K562 (cell line): Measurements from ENCODE around the gene PROK1. TPM values are rescaled to one million over a fixed set of nuclear protein-coding genes. Genes with fewer than 3 reads are reported as not detected.

Source experiments
- ARHGAP35 ChIP-seq: fragments of 450-650 bp; IDR thresholded peaks from 2 replicates; pipeline ENCODE4 v1.6.1; 2018; ENCODE audit not compliant: partially characterized antibody
- ARID3B ChIP-seq: fragments of 250-450 bp; sonication (Bioruptor Pico); IDR thresholded peaks from 2 replicates; pipeline ENCODE4 v1.4.0; 2020; ENCODE audit warnings: borderline replicate concordance
- ATF7 ChIP-seq: fragments of 450-650 bp; IDR thresholded peaks from 2 replicates; pipeline ENCODE4 v1.7.1; 2014; ENCODE audit warnings: mild to moderate bottlenecking, moderate library complexity
- BCL6 ChIP-seq: fragments of 250-450 bp; sonication (Bioruptor Pico); IDR thresholded peaks from 2 replicates; pipeline ENCODE4 v1.4.0; 2020
- BCOR ChIP-seq: fragments of 450-650 bp; IDR thresholded peaks from 2 replicates; pipeline ENCODE4 v1.6.1; 2016
- CBFB ChIP-seq: sonication (generic); formaldehyde crosslinking; IDR thresholded peaks from 2 replicates; pipeline ENCODE4 v1.4.0; 2020; ENCODE audit warnings: mild to moderate bottlenecking, missing genetic modification reagents
- CBX8 ChIP-seq: fragments of 200-600 bp; sonication (generic); IDR thresholded peaks from 2 replicates; pipeline ENCODE4 v1.6.1; 2012; ENCODE audit warnings: borderline replicate concordance, mixed run types, low read depth, mild to moderate bottlenecking, moderate library complexity, mixed read lengths, low read length, control low read depth, inconsistent platforms; ENCODE audit not compliant: poor library complexity, severe bottlenecking; ENCODE audit errors: extremely low read depth
- CC2D1A ChIP-seq: fragments of 450-650 bp; IDR thresholded peaks from 2 replicates; pipeline ENCODE4 v1.6.1; 2017; ENCODE audit warnings: mild to moderate bottlenecking
- EGR1 ChIP-seq: fragments of 450-650 bp; conservative IDR thresholded peaks from 2 replicates; pipeline ENCODE4 v1.6.1; 2017; ENCODE audit warnings: mild to moderate bottlenecking
- FOXJ3 ChIP-seq: sonication (generic); formaldehyde crosslinking; IDR thresholded peaks from 2 replicates; pipeline ENCODE4 v1.4.0; 2020; ENCODE audit warnings: mild to moderate bottlenecking, missing genetic modification reagents
- GABPA ChIP-seq: fragments of 200-800 bp; sonication (Bioruptor generic); conservative IDR thresholded peaks from 2 replicates; pipeline ENCODE4 v1.6.1; 2016; ENCODE audit warnings: low read depth, missing genetic modification characterization, missing compliant biosample characterization
- GTF2A2 ChIP-seq: IDR thresholded peaks from 2 replicates; pipeline ENCODE4 v1.6.1; 2016; ENCODE audit warnings: mild to moderate bottlenecking, missing genetic modification characterization, missing compliant biosample characterization
- KLF16 ChIP-seq: IDR thresholded peaks from 2 replicates; pipeline ENCODE4 v1.6.1; 2016; ENCODE audit warnings: antibody characterized with exemption
- MCM7 ChIP-seq, 2 experiments: fragments of 450-650 bp; IDR thresholded peaks; 2 replicates each; pipeline ENCODE4 v1.6.1; 2016 to 2018
- MTA2 ChIP-seq: fragments of 450-650 bp; IDR thresholded peaks from 2 replicates; pipeline ENCODE4 v1.6.1; 2016; ENCODE audit warnings: low read depth
- NBN ChIP-seq: fragments of 450-650 bp; IDR thresholded peaks from 2 replicates; pipeline ENCODE4 v1.6.1; 2016; ENCODE audit warnings: low read depth, mild to moderate bottlenecking
- NEUROD1 ChIP-seq: fragments of 150-350 bp; IDR thresholded peaks from 2 replicates; pipeline ENCODE4 v1.6.1; 2014; ENCODE audit warnings: borderline replicate concordance, low read length, low read depth; ENCODE audit not compliant: partially characterized antibody
- PHF21A ChIP-seq: fragments of 450-650 bp; IDR thresholded peaks from 2 replicates; pipeline ENCODE4 v1.6.1; 2017; ENCODE audit warnings: low read depth, borderline replicate concordance
- PRPF4 ChIP-seq: fragments of 200-400 bp; formaldehyde crosslinking; IDR thresholded peaks from one replicate; pipeline ENCODE4 v1.6.1; 2017; ENCODE audit warnings: low read length, low read depth, mild to moderate bottlenecking; ENCODE audit not compliant: insufficient read depth, poor library complexity, severe bottlenecking
- PYGO2 ChIP-seq: fragments of 450-650 bp; IDR thresholded peaks from 2 replicates; pipeline ENCODE4 v1.6.1; 2016; ENCODE audit warnings: mild to moderate bottlenecking, missing genetic modification characterization, moderate library complexity, missing compliant biosample characterization
- SETDB1 ChIP-seq: IDR thresholded peaks from one replicate; pipeline ENCODE4 v1.6.1; 2012; ENCODE audit warnings: low read length, control low read depth, inconsistent platforms
- SOX6 ChIP-seq: fragments of 450-650 bp; IDR thresholded peaks from 2 replicates; pipeline ENCODE4 v1.6.1; 2014; ENCODE audit warnings: mild to moderate bottlenecking
- ZKSCAN3 ChIP-seq: fragments of 250-450 bp; sonication (Bioruptor Pico); IDR thresholded peaks from 2 replicates; pipeline ENCODE4 v1.4.0; 2020
- ZNF12 ChIP-seq: sonication (generic); formaldehyde crosslinking; IDR thresholded peaks from 2 replicates; pipeline ENCODE4 v1.4.0; 2020; ENCODE audit warnings: mild to moderate bottlenecking, missing genetic modification reagents
- ZNF174 ChIP-seq: fragments of 250-450 bp; sonication (Bioruptor Pico); IDR thresholded peaks from 2 replicates; pipeline ENCODE4 v1.4.0; 2020; ENCODE audit warnings: mild to moderate bottlenecking
- ZNF274 ChIP-seq: IDR thresholded peaks from 2 replicates; pipeline ENCODE4 v1.6.1; 2011; ENCODE audit warnings: low read depth, mild to moderate bottlenecking, low read length, moderate library complexity, borderline replicate concordance
- ZNF512 ChIP-seq: IDR thresholded peaks from 2 replicates; pipeline ENCODE4 v1.6.1; 2016; ENCODE audit warnings: missing genetic modification characterization, missing compliant biosample characterization
- ZNF589 ChIP-seq: fragments of 200-800 bp; sonication (Bioruptor generic); IDR thresholded peaks from 2 replicates; pipeline ENCODE4 v1.6.1; 2016; ENCODE audit warnings: low read depth, missing genetic modification characterization, missing compliant biosample characterization
- ZNF764 ChIP-seq: fragments of 250-450 bp; sonication (Bioruptor Pico); IDR thresholded peaks from 2 replicates; pipeline ENCODE4 v1.4.0; 2020; ENCODE audit warnings: low read depth, mild to moderate bottlenecking, moderate library complexity
- ZNF785 ChIP-seq: fragments of 250-450 bp; sonication (Bioruptor Pico); IDR thresholded peaks from 2 replicates; pipeline ENCODE4 v1.4.0; 2020; ENCODE audit warnings: mild to moderate bottlenecking
- polyA plus RNA-seq, 8 experiments: library from polyadenylated mRNA; depleted of rRNA in 4 of 8; stranded (reverse) in 5 of 8; unstranded in 3 of 8; fragments of >200 nt; fragmentation: Nextera tagmentation in 2 of 8; fragmentation: Illumina TruSeq in 1 of 8; extraction: Ambion mirVana in 2 of 8; extraction: Trizol in 1 of 8; gene quantifications; 2 replicates each; pipeline versions ENCODE4 v1.2.1 to v1.2.3, GENCODE V29; 2011 to 2014; ENCODE audit warnings: inconsistent platforms in 1 of 8, missing spikeins in 1 of 8
- total RNA-seq, 7 experiments: library from RNA; depleted of rRNA in 6 of 7; stranded (reverse); fragments of >200 nt in 6 of 7; fragmentation: Illumina TruSeq in 2 of 7; extraction: Trizol in 2 of 7; gene quantifications; 2 replicates each; pipeline versions ENCODE4 v1.2.1 to v1.2.3, GENCODE V29; 2011 to 2021; ENCODE audit warnings: low replicate concordance in 1 of 7

Gene PROK1
- total and polyA plus RNA-seq, 9 of the 15 experiments (the other 6 are each of a cell fraction or from before 2014, with no cell fraction given) = 0.15 TPM; not detected in 8

GRCh38 chr1:110438893-110439292 is 12.1 kb upstream of the PROK1 start (continued):
- TF ChIP-seq ZNF512 (tag) (no peak), ZKSCAN3 (CRISPR knock-in tag) (no peak), ZNF12 (CRISPR knock-in tag) (no peak), KLF16 (peak; percentile 59; the same call in 1 of the 2 replicates), GABPA (tag) (no peak), GTF2A2 (tag) (no peak), PHF21A (no peak), NBN (peak; percentile 63; the same call in 1 of the 2 replicates), BCOR (peak; percentile 19; the same call in 1 of the 2 replicates), ZNF174 (CRISPR knock-in tag) (no peak), ZNF274 (no peak), SOX6 (peak; percentile 79), MTA2 (peak; percentile 70), FOXJ3 (no peak), ZNF764 (no peak), PYGO2 (tag) (peak; percentile 54; the same call in 1 of the 2 replicates), CBX8 (no peak), NEUROD1 (no peak), SETDB1 (no peak), BCL6 (CRISPR knock-in tag) (0 out of 2 replicates have a peak, but pooled peaks have one; percentile 29), MCM7 (IDR thresholded peaks at IDR 0.05) (no peak), ARHGAP35 (no peak), ATF7 (0 out of 2 replicates have a peak, but pooled peaks have one; percentile 26), EGR1 (peak; percentile 69), CBFB (CRISPR knock-in tag) (no peak), ZNF589 (CRISPR knock-in tag) (0 out of 2 replicates have a peak, but pooled peaks have one; percentile 43), PRPF4 (no peak), ARID3B (CRISPR knock-in tag) (no peak), CC2D1A (peak; percentile 28; the same call in 1 of the 2 replicates), ZNF785 (CRISPR knock-in tag) (no peak)
